ENCODE data around the gene SRC. TPM values are rescaled to one million over a fixed set of nuclear protein-coding genes. Genes with fewer than 3 reads are reported as not detected.

Gene SRC
- total RNA-seq, 1 donor from 2014 or later: 7.8 TPM

DNA sequence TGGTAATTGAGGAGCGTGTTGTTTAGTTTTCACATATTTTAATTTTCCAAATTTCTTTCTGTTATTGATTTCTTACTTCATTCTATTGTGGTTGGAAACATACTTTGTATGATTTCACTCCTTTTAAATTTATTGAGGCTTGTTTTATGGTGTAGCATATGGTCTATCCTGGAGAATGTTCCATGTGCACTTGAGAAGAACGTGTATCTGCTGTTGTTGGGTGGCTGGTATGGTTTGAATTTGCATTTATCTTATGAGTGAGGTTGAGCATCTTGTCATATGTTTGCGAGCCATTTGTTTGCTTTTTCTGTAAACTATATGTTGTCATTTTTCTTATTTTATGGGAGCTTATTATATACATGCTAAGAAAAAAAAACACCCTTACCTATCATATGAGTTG is 26.5 kb downstream of the SRC start:
- Histone ChIP-seq H3K4me3 (ENCODE audit: low read length in 3 of 3) (no peak overlapping the region), H3K27me3 (ENCODE audit: control insufficient read depth in 3 of 3, insufficient read depth in 3 of 3, low read length in 3 of 3) (no peaks in the 10 kb centered on the region), H3K4me1 (ENCODE audit: control insufficient read depth in 3 of 3, insufficient read depth in 3 of 3, low read length in 3 of 3) (no peaks in the 10 kb centered on the region), H3K9me3 (ENCODE audit: control insufficient read depth in 3 of 3, low read length in 3 of 3) (no peaks in the 10 kb centered on the region), H3K36me3 (ENCODE audit: control insufficient read depth in 3 of 3, insufficient read depth in 3 of 3, low read length in 3 of 3) (no peaks in the 10 kb centered on the region), H3K9ac (ENCODE audit: low read depth in 1 of 3, low read length in 3 of 3) (no peak overlapping the region), H3K27ac (ENCODE audit: low read depth, low read length) (no peak overlapping the region)

DNA sequence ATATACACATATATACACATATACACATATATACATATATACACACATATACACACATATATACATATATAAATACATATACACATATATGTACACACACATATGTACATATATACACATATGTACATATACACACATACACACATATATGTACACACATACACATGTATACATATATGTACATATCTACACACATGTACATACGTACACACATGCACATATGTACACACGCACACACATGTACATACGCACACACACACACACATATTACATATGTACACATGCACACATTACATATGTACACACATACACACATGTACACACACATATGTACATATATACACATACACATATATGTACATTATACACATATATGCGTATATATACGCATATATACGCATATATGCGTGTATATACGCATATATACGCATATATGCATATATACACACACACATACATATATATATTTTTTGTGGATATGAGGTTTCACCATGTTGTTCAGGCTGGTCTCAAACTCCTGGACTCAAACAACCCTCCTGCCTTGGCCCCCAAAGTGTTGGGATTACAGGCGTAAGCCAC is 27.2 kb downstream of the SRC start:
- no peaks in the 10 kb centered on the region for H3K4me1 ChIP-seq (ENCODE audit: control insufficient read depth in 3 of 3, insufficient read depth in 3 of 3, low read length in 3 of 3)
- H3K9me3 ChIP-seq (ENCODE audit: control insufficient read depth in 3 of 3, low read length in 3 of 3): no peaks in the 10 kb centered on the region
- no peaks in the 10 kb centered on the region for H3K36me3 ChIP-seq (ENCODE audit: control insufficient read depth in 3 of 3, insufficient read depth in 3 of 3, low read length in 3 of 3)
- H3K27ac ChIP-seq (ENCODE audit: low read depth, low read length): no peak overlapping the region
- no peak overlapping the region for H3K4me3 ChIP-seq (ENCODE audit: low read length in 3 of 3)
- no peak overlapping the region for H3K9ac ChIP-seq (ENCODE audit: low read depth in 1 of 3, low read length in 3 of 3)
- H3K27me3 ChIP-seq (ENCODE audit: control insufficient read depth in 3 of 3, insufficient read depth in 3 of 3, low read length in 3 of 3): no peaks in the 10 kb centered on the region

DNA sequence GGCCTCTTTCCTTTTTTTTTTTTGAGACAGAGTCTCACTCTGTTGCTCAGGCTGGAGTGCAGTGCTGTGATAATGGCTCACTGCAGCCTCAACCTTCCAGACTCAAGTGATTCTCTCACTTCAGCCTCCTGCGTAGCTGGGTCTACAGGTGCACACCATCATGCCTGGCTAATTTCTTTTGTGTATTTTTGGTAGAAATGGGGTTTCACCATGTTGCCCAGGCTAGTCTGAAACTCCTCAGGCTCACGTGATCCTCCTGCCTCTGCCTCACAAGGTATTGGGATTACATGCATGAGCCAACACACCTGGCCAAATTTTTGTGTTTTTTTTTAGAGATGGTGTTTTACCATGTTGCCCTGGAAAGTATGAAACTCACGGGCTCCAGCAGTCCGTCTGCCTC is 29.3 kb downstream of the SRC start:
- no peak overlapping the region for H3K27ac ChIP-seq (ENCODE audit: low read depth, low read length)
- H3K9me3 ChIP-seq (ENCODE audit: control insufficient read depth in 3 of 3, low read length in 3 of 3): no peaks in the 10 kb centered on the region
- no peaks in the 10 kb centered on the region for H3K4me1 ChIP-seq (ENCODE audit: control insufficient read depth in 3 of 3, insufficient read depth in 3 of 3, low read length in 3 of 3)
- H3K9ac ChIP-seq (ENCODE audit: low read depth in 1 of 3, low read length in 3 of 3): no peak overlapping the region
- no peak overlapping the region for H3K4me3 ChIP-seq (ENCODE audit: low read length in 3 of 3)
- H3K36me3 ChIP-seq (ENCODE audit: control insufficient read depth in 3 of 3, insufficient read depth in 3 of 3, low read length in 3 of 3): no peaks in the 10 kb centered on the region
- H3K27me3 ChIP-seq (ENCODE audit: control insufficient read depth in 3 of 3, insufficient read depth in 3 of 3, low read length in 3 of 3): no peaks in the 10 kb centered on the region

- H3K9ac ChIP-seq (ENCODE audit: low read depth in 1 of 3, low read length in 3 of 3): no peak overlapping the region
- no peaks in the 10 kb centered on the region for H3K36me3 ChIP-seq (ENCODE audit: control insufficient read depth in 3 of 3, insufficient read depth in 3 of 3, low read length in 3 of 3)
- H3K9me3 ChIP-seq (ENCODE audit: control insufficient read depth in 3 of 3, low read length in 3 of 3): no peaks in the 10 kb centered on the region
- no peak overlapping the region for H3K27ac ChIP-seq (ENCODE audit: low read depth, low read length)
- H3K4me1 ChIP-seq (ENCODE audit: control insufficient read depth in 3 of 3, insufficient read depth in 3 of 3, low read length in 3 of 3): no peaks in the 10 kb centered on the region
- no peak overlapping the region for H3K4me3 ChIP-seq (ENCODE audit: low read length in 3 of 3)
- no peaks in the 10 kb centered on the region for H3K27me3 ChIP-seq (ENCODE audit: control insufficient read depth in 3 of 3, insufficient read depth in 3 of 3, low read length in 3 of 3)
Observed at GRCh38 chr20:37376324-37376723, 30.4 kb downstream of the SRC start.

- H3K27ac ChIP-seq (ENCODE audit: low read depth, low read length): no peak overlapping the region
- H3K4me3 ChIP-seq (ENCODE audit: low read length in 3 of 3): no peak overlapping the region
- no peaks in the 10 kb centered on the region for H3K4me1 ChIP-seq (ENCODE audit: control insufficient read depth in 3 of 3, insufficient read depth in 3 of 3, low read length in 3 of 3)
- no peak overlapping the region for H3K9ac ChIP-seq (ENCODE audit: low read depth in 1 of 3, low read length in 3 of 3)
- no peaks in the 10 kb centered on the region for H3K36me3 ChIP-seq (ENCODE audit: control insufficient read depth in 3 of 3, insufficient read depth in 3 of 3, low read length in 3 of 3)
- H3K27me3 ChIP-seq (ENCODE audit: control insufficient read depth in 3 of 3, insufficient read depth in 3 of 3, low read length in 3 of 3): no peaks in the 10 kb centered on the region
- no peaks in the 10 kb centered on the region for H3K9me3 ChIP-seq (ENCODE audit: control insufficient read depth in 3 of 3, low read length in 3 of 3)
Observed at GRCh38 chr20:37376791-37377190, 30.9 kb downstream of the SRC start.

DNA sequence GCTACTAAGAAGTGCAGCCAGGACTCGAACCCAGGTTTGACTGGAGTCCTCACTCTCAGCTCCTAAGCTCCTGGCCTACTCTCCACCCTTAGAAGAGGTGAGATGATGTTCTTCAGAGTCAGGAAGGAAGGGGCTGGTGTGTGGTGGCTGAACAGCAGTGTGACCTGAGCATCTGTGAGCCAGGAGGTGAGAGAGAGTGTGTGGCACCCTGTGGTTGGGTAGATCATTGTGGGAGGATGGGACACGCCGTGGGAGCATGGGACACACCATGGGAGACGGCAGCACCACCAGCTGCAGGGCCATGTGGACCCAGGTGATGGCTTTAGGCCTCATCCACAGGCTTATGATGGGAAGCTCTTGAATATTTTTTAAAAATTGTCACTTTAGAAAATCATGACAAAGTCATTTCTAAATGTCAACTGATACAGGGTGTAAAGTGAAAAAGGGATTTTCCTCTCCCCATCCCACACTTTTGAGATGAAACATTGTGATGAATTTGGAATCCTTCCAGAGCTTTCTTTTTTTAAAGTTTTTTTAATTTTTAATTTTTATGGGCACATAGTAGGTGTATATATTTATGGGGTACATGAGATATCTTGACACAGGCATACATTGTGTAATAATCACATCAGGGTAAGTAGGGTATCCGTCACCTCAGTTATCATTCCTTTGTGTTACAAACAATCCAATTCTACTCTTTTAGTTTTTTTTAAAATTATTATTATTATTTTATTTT is 31.6 kb downstream of the SRC start:
- no peaks in the 10 kb centered on the region for H3K36me3 ChIP-seq (ENCODE audit: control insufficient read depth in 3 of 3, insufficient read depth in 3 of 3, low read length in 3 of 3)
- H3K27ac ChIP-seq (ENCODE audit: low read depth, low read length): no peak overlapping the region
- H3K4me1 ChIP-seq (ENCODE audit: control insufficient read depth in 3 of 3, insufficient read depth in 3 of 3, low read length in 3 of 3): no peaks in the 10 kb centered on the region
- no peak overlapping the region for H3K4me3 ChIP-seq (ENCODE audit: low read length in 3 of 3)
- no peaks in the 10 kb centered on the region for H3K9me3 ChIP-seq (ENCODE audit: control insufficient read depth in 3 of 3, low read length in 3 of 3)
- no peak overlapping the region for H3K9ac ChIP-seq (ENCODE audit: low read depth in 1 of 3, low read length in 3 of 3)
- H3K27me3 ChIP-seq (ENCODE audit: control insufficient read depth in 3 of 3, insufficient read depth in 3 of 3, low read length in 3 of 3): no peaks in the 10 kb centered on the region

DNA sequence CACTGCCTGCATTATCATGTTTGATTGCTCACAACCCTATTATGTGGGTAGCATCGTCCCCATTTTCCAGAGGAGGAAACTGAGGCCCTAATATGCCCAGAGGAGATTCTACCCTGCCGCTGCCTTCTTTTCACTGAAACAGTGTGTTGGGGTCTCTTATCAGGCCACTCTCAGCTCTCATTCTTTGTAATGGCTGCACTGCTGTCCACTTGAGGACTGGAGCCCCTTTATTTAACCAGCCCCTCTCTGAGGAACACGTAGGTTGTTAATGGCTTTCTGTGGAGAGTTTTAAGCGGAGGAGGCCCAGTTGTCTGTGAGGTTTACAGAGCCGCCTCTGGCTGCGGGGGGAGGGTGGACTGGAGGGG is 32.5 kb downstream of the SRC start:
- Histone ChIP-seq H3K9me3 (ENCODE audit: control insufficient read depth in 3 of 3, low read length in 3 of 3) (no peaks in the 10 kb centered on the region), H3K9ac (ENCODE audit: low read depth in 1 of 3, low read length in 3 of 3) (no peak overlapping the region), H3K4me1 (ENCODE audit: control insufficient read depth in 3 of 3, insufficient read depth in 3 of 3, low read length in 3 of 3) (no peaks in the 10 kb centered on the region), H3K36me3 (ENCODE audit: control insufficient read depth in 3 of 3, insufficient read depth in 3 of 3, low read length in 3 of 3) (no peaks in the 10 kb centered on the region), H3K4me3 (ENCODE audit: low read length in 3 of 3) (no peak overlapping the region), H3K27ac (ENCODE audit: low read depth, low read length) (no peak overlapping the region), H3K27me3 (ENCODE audit: control insufficient read depth in 3 of 3, insufficient read depth in 3 of 3, low read length in 3 of 3) (no peaks in the 10 kb centered on the region)

GRCh38 chr20:37378785-37379598 is 33.1 kb downstream of the SRC start:
- no peaks in the 10 kb centered on the region for H3K36me3 ChIP-seq (ENCODE audit: control insufficient read depth in 3 of 3, insufficient read depth in 3 of 3, low read length in 3 of 3)
- no peak overlapping the region for H3K9ac ChIP-seq (ENCODE audit: low read depth in 1 of 3, low read length in 3 of 3)
- no peaks in the 10 kb centered on the region for H3K9me3 ChIP-seq (ENCODE audit: control insufficient read depth in 3 of 3, low read length in 3 of 3)
- no peaks in the 10 kb centered on the region for H3K4me1 ChIP-seq (ENCODE audit: control insufficient read depth in 3 of 3, insufficient read depth in 3 of 3, low read length in 3 of 3)
- no peaks in the 10 kb centered on the region for H3K27me3 ChIP-seq (ENCODE audit: control insufficient read depth in 3 of 3, insufficient read depth in 3 of 3, low read length in 3 of 3)
- H3K27ac ChIP-seq (ENCODE audit: low read depth, low read length): no peak overlapping the region
- no peak overlapping the region for H3K4me3 ChIP-seq (ENCODE audit: low read length in 3 of 3)

DNA sequence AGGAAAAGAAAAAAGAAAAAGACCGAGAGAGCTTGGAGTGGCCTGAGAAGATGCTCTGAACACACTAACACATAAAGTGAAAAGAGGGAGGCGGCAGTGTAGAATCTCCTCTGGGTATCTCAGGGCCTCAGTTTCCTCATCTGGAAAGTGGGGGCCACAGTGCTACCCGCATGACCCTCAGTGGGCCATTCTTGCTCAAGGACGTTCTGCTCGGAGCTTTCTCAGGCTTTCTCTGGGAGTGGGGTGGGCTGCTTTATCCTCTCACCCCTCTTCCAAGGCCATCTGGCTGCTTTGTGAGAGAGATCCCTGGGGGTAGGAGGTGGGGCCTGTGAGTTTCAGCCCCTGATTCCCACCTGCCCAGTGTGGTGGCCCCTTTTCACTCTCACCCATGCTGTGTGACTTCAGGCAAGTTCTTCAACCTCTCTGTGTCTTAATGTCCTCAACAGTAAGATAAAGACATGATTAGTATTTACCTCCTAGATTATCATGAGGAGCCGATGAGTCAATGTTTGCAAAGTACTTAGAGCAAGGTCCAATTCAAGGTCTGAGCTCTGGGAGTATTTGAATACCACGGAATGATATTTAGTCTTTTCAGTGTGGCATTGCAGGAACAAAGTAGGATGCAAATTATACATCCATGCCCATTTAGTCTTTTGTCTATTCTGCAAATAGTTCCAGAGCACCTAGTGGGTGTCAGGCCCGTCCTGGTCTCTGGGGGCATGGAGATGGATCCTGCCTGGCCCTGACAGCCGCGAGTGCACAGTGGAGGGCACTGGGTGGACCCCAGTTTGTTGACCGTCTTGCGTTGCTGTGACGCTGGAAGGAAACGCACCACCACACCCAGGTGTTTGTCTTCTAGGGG is 34.3 kb downstream of the SRC start:
- Histone ChIP-seq H3K4me3 (ENCODE audit: low read length in 3 of 3) (no peak overlapping the region), H3K27ac (ENCODE audit: low read depth, low read length) (no peak overlapping the region), H3K9me3 (ENCODE audit: control insufficient read depth in 3 of 3, low read length in 3 of 3) (no peaks in the 10 kb centered on the region), H3K36me3 (ENCODE audit: control insufficient read depth in 3 of 3, insufficient read depth in 3 of 3, low read length in 3 of 3) (no peaks in the 10 kb centered on the region), H3K4me1 (ENCODE audit: control insufficient read depth in 3 of 3, insufficient read depth in 3 of 3, low read length in 3 of 3) (peaks cover 5% of the 10 kb centered on the region in 3 donors), H3K27me3 (ENCODE audit: control insufficient read depth in 3 of 3, insufficient read depth in 3 of 3, low read length in 3 of 3) (peaks cover 0 to 5% (median 3%) of the 10 kb centered on the region in 3 donors), H3K9ac (ENCODE audit: low read depth in 1 of 3, low read length in 3 of 3) (no peak overlapping the region)

All from skeletal muscle tissue (tissue), 4 donors.